DMS114 treated with DMSO at 0.1 percent for 48 hours (cell line): ENCODE measurements around the gene SCN5A.
"Not testable (repeated sequence)": the region's sequence is repeated elsewhere in the genome, so short reads cannot be mapped to it uniquely, and the experiment has no call there.

Source experiments
- DNase-seq: peaks from one replicate; lab custom pipeline; 2025; ENCODE audit not compliant: unreplicated experiment; lab: John Stamatoyannopoulos, UW

SCN5A gene

DNA sequence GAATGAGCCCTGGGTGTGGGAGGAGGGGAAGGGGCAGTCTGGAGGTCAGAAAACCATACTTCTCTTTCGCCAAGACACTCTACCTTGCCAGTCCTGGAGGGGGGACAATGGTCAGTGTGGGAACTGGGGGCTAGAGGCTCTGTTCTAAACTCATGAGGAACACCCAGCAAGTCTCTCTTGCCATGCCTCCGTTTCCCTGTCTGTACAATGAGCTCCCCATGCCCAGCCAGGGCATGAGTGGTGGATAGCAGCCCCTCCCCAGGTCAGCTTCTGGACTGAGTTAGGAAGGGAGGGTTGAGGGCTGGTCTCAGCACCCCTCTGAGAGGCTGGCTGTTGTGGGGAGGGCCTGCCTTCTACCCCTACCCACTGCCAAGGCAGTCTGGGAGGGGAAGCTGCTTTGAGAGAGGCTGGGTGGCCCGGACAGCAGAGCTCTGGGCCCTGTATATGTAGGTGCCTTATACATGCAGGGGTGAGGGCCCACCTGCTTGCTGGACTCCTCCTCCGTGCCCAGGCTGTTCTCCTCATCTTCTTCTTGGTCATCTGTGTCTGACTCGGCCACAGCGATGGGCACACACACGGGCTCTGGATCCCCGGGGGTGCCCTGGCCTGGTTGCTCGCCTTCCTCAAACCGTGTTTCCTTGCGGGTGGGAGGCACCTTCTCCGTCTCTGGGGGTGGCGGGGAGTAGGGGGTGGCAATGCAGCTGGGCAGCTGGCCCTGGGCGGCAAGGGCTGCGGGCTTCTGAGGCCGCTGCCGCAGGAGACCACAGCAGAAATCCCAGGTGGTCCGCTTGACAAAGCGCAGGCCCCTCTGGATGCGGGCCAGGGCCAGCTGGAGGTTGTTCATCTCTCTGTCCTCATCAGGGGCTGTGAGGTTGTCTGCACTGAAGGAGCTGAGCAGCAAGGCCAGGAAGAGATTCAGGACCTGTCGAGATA is 68.8 kb downstream of the SCN5A start:
- no peak for DNase-seq

DNA sequence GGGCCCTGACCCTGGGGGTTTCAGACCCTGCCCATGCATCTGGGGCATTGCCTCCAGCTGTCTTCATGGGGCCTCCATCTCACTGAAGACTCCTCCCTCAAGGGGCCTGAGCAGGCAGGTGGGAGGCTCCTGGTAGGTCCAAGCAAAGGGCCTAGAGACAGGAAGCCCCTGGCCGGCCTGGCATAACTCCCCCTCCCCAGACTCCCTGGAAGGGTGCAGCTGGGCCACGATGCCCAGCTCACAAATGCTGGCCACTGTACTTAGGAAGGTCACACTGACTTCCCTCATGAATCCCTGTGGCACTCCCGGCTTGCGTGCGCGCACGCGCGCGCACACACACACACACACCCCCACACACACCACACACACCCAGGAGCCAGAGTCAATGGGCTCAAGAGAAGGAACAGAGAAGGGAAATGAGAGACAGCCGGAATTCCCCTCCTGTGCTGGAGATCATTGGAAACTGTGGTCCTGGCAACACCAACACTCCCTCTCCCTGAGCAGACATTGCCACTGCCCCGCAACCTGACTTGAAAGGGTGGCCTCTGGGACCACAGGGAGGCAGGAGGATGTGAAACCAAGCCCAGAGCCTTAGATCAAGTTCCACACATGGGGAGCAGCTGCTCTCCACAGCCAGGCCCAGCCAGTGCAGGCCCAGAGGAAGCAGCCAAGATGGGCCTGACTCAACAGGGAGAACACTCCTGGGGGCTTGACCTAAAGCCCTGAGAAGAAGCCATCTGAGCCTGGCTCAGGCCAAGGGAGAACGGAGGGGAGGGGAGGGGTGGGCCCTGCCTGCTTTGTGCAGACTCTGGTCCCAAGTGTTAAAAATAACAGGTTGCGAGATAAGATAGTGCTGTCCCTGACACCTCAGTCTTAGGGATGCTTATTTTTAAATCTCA is 69.7 kb downstream of the SCN5A start:
- no peak for DNase-seq

DNA sequence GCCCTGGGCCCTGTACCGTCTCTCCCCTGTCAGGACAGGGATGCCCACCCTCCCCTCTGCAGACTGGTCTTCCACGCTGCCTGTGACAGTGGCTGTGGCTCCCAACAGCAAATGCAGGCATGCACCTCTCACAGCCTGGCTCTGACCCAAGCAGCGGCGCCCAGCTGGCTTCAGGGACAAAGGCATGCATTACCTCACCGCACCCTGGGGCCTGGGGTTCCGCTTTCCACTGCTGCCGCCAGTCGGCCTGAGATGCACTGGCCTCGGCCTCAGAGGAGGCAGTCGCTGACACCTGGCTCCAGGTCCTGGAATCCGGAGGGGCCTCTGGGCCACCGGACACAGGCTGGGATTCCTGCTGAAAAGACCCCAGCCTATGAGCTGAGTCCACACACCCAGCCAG is 70.3 kb downstream of the SCN5A start:
- no peak for DNase-seq

DNA sequence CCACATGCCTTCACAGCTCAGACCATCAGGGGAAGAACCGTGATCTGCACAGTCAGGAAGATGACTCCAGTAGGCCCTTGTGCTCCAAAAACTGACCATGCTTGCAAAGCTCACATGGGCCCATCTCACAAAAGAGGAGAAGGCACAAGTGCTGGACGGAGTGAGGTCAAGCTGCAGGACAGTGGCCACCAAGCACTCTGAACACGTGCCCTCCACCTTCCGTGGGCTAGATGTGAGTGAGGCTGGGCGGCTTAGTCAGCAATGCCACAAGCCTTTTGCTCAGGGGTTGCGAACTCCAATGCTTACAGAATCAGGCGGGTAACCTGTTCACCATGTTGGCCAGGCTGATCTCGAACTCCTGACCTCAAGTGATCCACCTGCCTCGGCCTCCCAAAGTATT is 70.9 kb downstream of the SCN5A start:
- DNase-seq, result no peak

DNA sequence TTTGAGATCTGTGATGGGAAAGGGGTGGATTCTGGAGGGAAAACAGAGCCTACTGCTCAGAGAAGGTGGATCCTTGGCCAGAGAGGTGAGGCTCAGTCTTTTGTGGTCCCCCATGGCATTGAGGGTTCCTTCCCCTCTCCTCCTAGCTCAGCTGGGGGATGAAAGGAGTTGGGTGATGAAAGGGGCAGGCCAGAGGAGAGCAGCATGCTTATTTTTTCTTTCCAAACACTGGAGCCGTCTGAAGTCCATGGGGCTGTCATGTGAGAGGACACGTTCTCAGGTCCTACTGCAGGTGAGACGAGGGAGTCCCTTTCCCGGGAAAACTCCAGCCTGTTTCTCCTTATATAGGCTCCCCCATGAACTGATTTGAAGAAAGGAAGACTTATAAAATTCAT is 71.4 kb downstream of the SCN5A start:
- no peak for DNase-seq

DNA sequence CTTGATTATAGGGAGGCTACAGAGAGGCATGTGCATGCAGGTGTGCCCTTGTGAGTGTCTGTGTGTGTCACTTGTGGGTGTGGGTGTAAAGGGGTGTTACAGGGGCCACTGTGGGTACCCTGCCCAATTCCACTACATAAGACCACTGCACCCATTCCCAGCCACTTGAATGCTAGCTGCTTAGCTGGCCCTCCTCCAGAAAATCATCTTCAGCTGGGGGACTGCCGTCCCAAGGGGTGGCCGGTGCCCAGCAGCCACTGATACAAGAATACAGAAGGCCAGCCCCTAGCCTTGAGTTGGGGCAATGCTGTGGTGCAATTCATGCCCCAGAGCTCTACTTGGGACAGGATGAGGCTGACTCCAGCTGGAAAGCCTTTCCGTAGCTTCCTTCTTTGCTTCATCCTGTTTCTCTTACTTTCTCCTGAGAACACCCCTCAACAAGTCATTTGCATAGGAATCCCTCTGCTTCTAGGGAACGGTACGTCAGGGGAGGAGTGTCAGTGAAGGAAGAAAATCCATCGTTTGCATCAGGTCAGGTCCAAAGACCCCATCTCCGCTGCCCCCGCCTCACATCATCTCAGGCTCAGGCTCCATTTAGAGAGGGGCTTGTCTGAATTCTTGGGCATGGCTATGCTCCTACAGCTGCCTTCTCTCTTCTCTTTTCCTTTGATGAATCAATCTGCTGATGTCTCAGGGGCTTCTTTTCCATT is 72.0 kb downstream of the SCN5A start:
- DNase-seq, result no peak

DNA sequence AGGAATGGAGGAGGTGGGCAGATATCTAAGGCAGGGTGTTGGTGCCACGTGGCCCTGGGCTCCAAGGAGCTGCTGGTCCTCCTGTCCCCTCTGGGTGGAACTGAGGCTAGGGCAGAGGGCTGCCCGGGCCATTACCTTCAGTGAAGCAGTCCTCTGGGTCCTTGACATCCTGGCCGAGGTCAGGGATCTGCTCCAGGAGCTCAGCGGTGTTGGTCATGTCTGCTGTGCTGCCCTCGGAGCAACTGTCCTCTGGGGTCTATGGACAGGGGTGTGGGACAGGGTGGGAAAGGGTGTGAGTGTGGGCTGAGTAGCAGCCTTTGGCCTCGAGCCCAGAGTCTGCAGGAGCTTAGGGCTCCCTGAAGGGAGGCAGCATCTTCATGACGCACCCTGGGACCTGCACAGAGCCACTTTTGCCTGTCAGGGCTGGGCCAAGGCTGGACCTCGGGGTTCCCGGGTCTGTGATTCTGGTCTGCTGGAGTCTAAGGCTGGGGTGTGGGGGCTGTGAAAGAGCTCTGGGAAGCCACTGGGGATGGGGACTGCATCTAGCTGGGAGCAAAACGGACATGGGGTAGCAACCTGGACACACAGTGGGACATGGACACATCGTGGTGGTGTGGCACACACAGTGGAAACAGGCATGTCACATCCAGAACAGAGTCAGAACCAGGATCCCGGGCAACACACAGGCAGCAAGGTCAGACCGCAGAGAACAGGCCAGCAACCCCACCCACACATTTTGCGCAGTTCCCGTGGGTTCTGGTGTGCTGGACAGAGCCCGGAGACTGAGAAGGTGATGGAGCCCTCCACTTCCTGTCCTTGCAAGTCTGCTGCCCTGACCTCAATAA is 72.7 kb downstream of the SCN5A start:
- no peak for DNase-seq

DNA sequence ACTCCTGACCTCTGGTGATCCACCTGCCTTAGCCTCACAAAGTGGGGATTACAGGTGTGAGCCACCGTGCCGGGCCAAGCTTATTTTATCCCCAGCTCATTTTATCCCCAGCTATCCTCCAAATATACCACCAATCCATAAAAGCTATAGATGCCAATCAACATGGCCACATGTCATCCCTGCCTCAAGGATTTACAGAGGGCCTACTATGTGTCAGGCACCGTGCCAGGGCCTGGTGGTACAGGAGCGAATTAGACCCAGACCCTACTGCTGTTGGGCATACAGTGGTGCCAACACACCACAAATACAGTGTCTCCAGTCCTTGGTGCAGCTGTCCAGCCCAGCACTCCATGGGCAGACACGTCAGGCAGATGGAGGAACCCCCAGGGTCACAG is 73.4 kb downstream of the SCN5A start:
- no peak for DNase-seq

DNA sequence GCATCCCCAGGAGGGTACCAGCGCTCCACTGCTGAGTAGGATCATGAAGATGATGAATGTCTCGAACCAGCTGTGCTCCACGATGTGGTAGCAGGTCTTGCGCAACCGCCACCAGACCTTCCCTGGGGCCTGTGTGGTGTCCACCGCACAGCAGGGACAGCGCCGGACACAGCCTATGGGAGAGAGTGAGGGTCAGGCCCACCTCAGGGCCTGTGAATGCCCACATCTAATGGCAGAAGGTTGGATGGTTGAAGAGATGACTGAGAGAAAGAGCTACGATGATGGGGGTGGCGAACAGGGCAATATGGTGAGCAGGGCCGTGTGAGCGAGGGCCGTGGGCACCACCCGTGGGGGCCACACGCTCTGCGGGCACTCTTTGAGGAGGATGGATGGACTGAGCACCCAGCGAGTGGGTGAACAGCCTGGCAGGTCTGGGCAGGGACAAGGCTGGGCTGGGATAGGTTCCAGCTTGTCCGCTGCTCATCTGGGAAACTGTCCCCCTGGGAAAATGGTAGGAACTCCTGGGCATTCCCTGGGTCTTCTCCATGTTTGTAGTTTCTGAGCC is 74.1 kb downstream of the SCN5A start:
- no peak for DNase-seq

DNA sequence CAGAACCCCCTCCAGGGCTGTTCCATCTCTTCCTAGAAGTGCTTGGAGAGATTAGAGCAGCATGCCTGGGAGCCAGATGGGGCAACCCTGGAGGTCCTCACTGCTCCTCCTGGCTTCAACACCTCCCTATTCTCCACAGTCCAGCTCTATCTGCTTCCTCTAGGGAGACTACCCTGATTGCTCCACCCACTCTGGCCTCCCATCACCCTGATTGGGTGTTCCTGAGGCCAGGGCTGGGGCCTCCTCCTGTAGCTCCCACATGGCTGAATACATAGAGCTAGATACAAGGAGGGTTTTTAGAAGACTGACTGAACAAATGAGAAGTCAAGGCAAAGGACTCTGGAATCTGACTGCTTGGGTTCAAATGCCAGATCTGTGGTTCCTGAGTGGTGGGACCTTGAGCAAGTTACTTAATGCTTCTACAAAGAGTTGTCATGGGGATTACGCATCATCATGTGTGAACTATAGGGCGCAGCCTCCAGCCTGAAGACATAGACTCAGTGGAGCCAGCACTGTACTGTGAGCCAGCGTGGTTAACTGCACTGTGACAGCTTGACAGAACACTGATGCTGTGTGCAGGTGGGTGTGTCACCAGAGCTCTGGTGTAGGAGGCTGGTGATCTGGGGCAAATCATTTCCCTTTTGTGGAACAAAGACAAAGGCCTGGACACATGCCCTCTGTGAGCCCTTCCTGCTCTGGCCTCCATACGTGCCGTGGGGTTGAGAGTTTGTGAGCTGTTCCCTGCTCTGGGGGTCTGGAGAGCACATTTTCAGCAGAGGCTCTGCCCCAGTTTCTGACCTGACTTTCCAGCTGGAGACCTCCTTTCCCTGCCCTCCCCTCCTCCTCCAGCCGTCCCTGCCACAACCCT is 74.8 kb downstream of the SCN5A start:
- DNase-seq, result no peak

DNA sequence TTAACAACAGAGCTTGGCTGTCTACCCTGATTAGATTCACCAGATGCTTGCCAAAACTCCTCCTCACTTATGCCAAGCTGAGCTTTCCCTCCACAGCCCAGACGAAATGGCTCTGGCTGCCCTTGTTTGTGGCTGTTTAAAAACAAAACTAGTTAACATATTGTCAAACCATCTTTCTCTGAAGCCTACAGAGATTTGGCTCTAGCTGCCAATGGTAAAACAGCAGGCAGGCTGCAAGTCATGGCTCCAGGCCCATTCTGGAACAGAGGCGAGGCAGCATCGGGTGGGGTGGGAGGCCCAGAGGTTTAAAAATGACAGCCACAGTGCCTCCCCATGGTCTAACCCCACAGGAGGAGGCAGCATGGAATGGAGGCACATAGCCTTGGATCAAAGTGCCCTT is 75.9 kb downstream of the SCN5A start:
- no peak for DNase-seq

DNA sequence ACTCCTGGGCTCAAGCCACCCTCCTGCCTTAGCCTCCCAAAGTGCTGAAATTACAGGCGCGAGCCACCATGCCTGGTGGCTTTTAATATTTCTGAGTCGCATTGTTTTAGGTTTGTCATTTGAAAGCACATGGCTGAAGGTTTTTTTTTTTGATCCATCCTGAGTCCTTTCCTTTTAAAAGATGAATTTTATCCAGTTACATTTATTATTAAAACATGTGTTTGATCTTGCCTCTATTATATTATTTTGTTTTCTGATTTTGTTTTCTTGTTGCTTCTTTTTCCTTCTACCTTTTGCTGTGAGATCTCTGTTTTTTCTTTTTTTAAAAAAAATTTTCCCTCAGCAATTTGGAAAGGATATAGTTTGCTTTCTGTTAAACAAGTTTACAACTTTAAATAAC is 76.4 kb downstream of the SCN5A start:
- no peak for DNase-seq

DNA sequence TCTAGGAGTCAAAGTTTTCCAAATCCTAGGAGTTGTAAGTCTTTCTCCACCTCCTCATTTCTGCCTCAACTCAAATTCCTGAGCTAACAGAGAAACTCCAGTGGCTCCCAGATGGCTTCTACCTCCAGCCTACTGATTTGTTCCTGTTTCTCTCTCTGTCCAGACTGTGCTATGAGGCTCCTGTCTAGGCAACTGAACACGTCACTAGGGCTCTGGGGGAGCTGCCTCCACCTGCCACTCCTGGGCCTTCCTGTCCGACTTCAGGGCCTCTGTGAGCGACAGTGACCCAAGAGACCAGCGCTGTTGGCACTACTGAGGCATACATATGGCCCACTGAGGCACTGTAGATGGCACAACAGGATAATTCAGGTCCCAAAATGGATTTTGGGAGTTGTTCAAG is 82.0 kb downstream of the SCN5A start:
- DNase-seq, result no peak

DNA sequence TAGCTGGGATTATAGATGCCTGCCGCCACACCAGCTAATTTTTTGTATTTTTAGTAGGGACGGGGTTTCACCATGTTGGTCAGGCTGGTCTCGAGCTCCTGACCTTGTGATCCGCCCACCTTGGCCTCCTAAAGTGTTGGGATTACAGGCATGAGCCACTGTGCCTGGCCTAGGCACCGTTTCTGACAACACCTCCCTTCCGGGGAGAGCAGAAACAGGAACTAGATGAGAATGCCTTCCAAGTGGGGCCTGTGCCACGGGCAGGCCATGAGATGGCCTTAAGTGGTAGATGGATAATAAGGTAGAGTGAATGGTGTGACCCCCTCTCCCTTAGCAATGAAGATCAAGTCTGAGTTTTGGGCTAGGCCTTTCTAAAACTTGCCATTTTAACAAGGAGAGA is 82.7 kb downstream of the SCN5A start:
- not testable (repeated sequence) for DNase-seq

DNA sequence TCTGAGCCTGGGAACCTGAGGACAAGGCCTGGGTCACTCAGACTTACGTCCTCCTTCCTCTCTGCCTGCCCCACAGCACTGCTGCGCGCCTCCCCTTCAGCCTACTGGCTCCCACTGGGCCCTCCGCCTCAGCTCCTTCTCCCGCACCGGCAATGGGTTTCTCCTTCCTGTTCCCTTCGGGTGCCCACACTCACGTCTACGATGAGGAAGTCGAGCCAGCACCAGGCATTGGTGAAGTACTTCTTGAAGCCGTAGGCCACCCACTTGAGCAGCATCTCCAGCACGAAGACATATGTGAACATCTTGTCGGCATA is 83.3 kb downstream of the SCN5A start:
- DNase-seq, result no peak

DNA sequence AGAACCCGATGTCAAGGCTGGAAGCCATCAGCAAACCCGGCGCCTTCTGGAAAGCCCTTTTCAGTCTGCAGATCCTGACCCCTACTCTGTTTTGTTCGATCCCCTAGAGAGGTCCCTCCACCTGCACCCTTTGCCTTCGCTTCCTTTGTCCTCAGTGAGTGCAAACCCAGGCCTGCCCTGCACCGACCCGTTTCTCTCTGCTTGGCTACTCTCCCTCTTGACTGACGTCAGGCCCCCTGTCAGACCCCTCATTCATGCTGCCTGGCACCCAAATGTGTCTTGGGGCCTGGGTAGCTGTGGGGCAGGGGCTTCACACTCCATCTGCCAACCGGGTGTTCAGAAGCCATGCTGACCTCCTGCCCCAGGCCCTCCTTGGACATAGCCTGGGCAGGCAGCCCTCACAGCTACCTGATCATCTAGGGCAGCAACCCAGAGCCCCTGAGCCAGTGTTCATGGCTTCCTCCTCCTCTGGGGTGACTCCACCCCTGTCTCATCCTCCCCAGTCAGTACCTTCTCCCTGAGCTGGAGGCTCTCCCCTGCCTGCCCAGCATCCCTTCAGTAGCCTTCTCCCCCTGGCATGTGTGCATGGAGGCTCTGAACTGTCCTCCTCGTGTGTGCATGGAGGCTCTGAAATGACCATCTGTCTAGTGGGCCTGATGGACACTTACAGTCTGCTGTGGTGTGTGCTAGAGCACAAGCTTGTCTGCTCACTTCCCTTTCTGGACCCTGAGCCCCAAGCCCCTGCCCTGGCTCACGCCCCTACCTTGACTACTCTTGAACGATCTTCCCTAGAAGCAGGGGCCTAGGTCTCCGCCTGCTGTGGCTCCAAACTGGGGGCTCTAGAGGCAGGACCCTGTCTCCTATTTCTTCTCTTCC is 83.9 kb downstream of the SCN5A start:
- no peak for DNase-seq

DNA sequence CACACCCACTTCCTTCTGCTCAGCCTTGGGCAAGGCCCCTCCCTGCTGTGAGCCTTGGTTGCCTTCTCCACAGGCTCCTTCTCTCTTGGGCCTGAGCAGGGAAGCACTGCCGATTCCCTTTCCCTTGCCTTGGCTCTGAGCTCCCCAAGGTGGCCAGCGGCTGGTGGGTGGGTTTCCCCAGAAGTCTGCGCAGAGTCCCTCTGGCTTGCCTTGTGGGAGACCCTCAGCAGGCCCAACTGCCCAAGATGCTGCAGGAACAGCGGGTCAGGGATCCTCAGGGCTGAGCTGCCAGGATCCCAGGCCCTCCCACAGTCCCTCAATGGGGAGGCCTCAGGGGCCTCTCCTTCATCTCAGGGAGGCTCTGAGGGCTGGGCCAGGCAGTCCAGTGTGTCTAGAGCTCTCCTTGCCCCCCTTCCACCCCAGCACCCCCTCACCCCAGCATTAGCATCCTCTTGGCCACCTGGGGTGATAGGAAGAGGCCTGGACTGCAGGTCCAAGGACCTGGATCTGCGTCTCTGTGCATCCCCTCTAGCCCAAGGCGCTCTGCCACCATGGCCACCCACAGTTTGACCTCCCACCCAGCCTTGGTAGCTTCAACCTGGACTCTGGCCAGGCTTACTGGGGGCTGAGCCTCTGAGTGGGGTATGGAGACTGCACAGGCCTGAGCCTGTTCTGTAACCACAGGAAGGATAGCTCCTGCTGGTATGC is 84.7 kb downstream of the SCN5A start:
- no peak for DNase-seq

DNA sequence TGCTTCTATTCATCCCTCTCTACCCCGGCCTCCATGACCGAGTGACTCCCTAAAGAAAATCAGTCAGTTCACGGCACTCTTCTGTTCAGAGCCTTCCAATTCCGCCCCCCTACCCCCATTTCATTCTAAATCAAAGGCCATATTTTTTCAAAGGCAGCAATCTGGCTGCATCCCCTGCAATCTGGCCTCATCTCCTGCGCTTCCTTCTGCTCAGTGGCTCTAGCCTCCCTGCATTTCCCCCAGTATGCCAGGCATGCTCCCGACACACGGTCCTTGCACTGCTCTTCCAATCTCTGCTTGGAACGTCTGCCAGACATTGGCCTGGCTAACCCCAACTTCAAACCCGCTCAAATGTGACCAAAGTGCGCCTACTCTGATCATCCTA is 85.6 kb downstream of the SCN5A start:
- DNase-seq, result no peak
